GM21515 (cell line): Measurements from ENCODE around the gene MYDGF.
"Not testable (repeated sequence)": the region's sequence is repeated elsewhere in the genome, so short reads cannot be mapped to it uniquely, and the experiment has no call there.

ENCODE experiments used
- ATAC-seq: cut with Tn5 transposase; IDR thresholded peaks from one replicate; pipeline ENCODE4 v1.9.1; 2021; ENCODE audit not compliant: unreplicated experiment

The MYDGF gene

DNA sequence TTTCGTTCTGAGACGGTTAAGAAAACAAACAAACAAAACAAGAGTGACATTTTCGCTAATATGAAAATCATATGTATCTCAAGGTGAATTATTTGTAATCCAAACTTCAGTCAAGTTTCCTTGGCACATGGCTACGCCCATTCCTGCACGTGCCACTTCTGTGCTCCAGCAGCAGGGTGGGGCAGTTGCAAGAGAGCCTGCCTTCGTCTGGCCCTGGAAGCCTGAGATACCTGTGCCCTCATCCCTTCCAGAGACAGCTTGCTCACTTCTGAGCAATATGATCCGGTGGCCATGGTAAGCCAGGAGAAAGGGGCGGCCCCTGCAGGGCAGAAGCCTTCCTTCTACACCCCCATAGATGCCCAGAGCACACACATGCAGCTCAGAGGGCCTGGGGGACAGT, 31.4 kb upstream of the MYDGF start:
- ATAC-seq = no peak

DNA sequence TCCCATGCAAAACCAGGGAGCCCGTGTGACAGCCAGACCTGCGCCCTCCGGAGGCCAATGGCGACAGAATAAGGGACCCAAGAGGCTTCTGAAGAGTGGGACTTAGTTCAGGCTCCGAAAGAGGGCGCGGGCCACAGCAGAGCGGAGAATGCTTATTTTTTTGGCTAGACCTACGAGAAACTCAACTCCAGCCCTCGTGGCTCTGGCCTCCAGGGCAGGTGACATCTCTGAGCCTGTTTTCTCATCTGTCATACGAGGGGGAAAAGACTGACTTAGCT, 30.5 kb upstream of the MYDGF start:
- ATAC-seq = no peak

DNA sequence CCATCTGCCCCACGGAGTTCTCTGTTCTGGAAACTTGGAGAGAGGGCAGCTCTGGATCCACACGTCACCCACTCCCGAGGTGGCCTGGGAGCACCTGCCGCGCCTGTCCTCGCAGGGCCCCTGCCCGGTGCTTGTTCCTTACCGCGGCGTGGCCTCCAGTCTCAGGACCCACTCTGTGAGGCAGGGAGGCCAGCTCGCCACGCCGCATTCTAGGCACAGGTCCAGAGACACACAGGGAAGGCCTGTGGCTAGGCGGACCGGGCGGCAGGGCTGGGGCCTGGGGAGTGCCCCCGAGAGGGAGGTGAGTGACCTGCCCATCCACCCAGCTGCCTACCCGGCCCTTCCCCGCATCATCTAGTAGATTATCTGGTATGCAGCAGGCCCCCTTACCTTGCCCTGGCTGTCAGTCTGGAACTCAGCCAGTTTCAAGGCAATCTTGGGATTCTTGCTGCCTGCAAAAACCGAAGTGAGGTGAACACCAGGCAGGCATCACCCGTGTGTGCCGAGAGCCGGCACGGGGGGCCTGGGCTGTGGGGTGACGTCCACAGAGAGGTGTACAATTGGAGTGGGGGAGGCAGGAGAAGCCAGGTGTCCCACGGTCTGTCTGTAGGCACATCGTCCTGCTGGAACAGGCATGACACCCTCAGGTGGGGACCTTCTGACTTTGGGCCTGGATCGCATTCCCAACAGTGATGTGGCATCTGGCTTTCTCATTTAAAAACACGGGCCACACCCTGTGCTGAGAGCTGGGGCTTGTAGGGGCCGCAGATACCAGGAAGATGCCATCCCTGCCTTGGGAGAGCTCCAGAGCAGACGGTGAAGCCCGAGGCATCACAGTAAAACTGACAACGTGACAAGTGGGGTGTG, 29.9 kb upstream of the MYDGF start:
- no peak for ATAC-seq

DNA sequence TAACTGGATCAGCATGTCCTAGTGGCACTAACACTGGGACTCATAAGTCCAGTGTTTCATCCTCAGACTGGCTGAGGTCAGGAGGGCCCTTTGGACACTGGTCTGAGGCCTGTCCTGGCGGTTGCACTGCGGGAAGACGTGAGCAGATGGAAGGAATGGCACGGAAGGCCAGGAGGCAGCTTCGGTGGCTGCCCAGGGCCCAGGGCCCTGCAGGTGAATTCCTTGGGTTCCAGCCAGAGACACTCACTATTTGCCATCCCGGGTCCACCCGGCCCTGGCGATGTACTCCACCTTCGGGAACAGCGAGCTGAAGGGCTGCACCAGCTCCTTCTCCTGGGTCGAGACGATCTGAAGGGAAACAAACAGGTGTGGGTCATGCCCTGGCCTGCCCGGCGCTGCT, 27.2 kb upstream of the MYDGF start:
- no peak for ATAC-seq

DNA sequence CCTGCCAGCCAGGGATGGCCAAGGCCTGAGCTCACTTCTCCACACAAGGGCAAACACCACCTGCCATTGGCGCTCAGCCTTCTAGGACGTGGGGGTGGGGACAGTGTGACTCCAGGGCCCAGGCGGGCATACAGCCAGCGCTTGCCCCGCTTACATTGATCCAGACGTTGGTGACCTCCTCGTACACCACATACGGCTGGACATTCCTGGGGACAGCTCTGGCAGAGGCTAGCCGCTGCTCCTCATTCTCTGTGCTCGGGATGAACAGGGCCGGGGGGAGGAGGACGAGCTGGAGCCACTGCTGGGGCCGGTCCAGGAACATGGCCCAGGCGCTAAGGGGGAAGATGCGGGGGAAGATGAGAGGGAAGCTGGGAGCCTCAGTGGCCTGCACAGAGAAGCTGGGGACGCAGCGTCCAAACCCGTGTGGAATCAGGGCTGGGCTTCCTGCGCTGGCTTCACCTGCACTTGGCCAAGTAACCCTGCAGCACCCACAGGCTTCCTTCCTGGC, 25.1 kb upstream of the MYDGF start:
- no peak for ATAC-seq

DNA sequence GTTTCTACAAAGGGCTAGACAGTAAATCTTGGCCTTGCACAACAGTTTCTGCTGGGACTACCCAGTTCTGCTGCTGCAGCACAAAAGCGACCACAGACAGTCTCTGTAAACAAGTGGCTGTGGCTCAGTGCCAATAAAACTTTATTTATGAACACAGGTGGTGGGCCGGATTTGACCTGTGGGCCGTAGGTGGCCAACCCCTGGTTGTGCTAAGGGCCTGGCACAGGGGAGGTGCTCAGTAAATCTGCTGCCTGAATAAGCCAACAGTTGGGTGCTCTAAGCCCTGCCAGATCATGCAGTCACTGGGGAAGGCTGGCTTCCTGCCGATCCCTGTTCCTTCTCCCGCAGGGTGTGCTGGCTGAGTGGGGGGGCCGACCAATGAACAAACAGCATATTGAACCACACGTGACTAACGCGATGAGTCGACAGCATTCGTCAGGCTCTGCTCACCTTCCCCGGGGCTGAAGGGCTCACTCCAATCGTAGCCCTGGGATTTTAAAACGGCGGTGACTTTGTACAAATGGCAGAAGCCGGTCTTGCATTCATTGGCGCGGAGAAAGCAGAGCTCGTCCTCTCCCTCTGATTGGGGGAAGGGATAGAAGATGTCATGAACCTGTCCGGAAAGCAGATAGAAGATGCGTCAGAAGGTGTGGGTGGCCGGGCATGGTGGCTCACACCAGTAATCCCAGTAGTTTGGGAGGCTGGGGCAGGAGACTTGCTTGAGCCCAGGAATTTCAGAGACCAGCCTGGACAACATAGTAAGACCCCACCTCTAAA, 24.3 kb upstream of the MYDGF start:
- ATAC-seq = no peak

DNA sequence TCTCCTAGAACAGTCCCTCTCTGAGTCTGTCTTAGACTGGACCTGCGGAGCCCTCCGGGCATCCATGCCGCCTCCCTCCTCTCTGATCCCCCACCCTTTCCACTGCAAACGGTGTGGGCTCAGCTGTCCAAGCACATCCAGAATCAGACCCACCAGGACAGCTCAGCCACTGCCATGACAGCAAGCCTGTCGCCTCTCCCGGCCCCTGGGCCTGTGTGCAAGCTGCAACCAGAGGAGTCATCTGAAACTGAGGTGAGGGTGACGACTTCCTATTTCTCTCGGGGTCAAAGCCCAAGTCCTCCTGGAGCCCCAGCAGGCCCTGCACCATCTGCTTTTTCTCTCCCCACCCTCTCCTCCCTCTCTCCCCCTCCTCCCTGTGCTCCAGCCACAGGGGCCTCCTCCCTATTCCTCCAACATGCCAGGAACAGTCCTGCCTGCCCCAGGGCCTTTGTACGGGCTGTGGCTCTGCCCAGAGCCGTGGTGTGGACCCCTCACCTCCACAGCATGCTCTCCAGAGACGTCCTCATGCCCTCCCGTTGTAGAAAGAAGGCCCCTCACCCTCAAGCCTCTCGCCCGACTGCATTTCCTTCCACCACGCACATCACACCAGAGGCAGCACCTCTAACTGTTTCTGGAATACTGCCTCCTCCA, 23.5 kb upstream of the MYDGF start:
- ATAC-seq = no peak

DNA sequence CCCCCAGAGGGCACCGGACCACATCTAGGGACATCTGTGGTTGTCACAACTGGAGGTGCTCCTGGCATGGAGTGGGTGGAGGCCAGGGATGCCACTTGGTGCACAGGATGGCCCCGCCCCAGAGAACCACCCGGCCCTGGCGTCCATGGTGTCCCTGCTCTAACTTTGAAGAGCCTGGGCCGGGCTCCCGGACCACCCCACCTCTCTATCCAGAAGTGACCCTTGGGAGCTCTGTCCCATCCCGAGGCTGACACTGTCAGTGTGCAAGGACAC, 22.9 kb upstream of the MYDGF start:
- ATAC-seq = no peak

DNA sequence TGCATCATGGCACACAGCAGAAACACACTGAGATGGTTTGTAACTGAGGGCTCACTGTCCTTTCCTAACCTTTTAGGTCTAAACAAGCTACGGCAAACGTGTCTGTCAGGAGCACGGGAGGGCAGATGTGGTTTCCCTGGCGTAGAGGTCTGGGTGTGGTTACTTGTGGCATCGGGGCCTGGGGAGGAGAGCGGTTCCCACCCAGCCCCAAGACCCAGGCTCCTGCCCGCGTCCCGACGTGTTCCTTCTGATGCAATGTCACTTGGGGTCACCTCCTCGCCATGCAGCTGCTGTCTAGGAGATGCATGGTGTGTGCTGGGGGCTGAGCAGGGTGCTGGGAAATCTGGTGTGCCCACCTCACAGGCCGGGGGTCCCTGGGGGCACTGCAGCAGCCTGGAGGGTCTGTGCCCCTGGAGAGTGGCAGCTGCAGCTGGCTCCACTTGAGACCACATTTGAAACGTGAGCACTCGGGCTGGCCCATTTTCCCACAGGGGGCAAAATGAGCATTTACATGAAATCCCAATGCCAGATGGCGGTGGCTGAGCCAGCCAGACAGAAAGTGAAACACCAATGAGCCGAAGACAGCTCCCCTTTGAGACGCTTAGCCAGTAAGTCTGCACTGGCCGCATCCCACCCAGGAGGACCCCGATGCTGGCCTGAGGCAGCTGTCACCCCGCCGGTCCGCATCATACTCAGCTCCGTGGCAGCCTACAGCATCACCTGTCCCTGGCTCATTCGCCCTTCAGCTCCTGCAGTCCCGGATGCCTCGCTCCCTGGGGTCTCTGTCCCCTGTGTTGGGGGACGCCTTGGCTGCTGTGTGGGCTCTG, 22.3 kb upstream of the MYDGF start:
- ATAC-seq = no peak

DNA sequence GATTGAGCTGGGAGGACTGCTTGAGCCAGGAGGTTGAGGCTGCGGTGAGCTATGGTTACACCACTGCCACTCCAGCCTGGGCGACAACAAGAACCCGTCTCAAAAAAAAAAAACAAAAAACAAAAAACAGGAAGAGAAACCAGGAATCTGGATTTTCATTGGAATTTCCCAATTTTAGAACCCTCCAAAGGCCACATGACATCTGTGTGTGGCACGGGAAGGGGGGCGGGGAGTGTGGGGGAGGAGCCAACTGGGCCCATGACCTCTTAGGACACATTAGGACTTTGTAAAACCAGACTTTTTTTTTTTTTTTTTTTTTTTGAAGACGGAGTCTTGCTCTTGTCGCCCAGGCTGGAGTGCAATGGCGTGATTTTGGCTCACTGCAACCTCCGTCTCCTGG, 21.2 kb upstream of the MYDGF start:
- ATAC-seq = no peak

DNA sequence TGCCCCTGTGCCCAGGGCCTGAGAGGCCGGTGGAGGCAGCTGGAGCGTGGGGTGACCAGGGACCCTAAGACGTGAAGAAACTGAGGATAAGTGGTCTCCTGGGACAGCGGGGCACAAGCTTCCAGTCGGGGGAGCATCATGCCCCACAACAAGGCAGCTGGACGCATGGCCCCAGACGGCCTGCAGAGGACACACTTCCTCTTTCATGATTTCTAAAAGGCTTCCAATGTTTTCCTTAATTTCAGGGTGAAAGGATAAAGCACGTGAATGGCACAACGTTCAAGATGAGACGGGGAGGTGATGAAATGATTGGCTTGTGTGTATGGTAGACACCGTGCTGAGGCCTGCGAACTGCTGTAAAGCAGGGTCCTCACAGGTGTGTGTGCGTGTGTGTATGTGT, 20.2 kb upstream of the MYDGF start:
- no peak for ATAC-seq

DNA sequence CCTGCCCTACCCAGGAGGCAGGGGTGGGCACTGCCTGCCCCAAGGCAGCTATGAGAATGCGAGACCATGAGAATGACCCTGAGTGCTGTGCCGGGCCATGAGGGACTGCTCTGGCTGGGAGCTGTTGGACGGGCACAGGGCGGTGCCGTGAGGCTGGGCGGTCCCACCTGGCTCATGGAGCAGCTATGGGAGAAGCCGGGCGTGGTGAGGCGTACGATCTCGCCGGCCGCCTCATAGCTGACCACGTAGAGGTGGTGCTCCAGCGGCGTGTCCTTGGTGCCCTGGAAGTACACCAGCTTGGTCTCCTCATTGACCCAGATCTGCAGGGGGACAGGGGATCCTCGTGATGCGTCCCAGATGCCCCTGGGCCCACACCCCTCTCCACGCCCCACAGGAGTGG, 19.3 kb upstream of the MYDGF start:
- no peak for ATAC-seq

DNA sequence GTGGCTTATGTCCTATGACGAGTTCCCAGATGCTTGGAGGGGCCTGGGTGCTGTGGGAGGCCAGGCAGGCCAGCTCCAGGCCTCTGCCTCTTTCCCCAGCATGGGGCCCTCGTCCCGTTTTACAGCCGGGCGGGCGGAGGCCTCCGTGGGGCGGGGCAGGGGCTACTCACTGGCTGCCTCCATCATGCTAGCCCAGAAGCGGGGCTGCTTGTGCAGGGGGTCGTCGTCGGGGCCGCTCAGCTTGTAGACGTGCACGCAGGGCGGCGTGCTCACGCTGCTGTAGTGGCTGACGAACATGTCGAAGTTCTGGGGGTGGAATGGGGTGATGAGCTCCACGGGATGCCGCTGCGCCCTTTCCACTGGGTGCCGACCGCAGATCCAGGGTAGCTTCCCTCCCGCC, 18.4 kb upstream of the MYDGF start:
- ATAC-seq = no peak

DNA sequence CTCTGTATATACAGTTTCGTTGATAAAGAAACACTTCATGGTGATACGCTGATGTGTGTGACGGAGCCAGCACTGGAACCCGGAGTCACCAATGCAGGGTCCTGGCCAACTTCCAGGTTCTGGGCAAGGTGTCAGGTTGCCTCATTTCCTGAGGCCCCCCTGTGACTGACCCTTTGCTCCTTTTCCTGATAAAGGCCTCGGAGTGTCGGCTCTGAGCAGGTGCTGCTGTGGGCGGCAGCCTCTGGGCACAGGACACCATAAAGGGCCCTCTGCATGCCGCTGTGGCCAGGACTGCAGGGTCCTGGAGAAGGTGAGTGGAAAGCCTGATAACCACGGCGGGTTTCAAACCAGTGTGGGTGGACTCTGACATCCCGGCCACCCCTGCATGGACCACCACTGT, 17.3 kb upstream of the MYDGF start:
- ATAC-seq = no peak

DNA sequence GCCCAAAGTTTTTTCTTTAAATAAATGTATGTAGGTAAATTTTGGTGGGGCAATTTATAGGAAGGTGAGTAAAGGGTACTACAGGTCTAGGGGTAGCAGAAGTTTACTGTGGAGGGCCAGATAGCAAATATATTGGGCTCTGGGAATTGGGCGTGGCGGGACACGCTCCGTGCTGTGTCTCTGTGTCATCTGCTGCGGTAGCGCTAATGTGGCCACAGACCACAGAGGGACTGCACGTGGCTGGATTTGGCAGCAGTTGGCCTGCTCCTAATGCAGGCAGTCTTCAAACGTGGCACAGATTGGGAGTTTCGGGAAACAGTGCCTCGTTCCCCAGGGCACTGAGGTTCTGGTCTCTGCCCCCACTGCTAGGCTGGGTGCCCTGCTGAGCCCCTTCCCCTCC, 16.6 kb upstream of the MYDGF start:
- ATAC-seq = no peak

DNA sequence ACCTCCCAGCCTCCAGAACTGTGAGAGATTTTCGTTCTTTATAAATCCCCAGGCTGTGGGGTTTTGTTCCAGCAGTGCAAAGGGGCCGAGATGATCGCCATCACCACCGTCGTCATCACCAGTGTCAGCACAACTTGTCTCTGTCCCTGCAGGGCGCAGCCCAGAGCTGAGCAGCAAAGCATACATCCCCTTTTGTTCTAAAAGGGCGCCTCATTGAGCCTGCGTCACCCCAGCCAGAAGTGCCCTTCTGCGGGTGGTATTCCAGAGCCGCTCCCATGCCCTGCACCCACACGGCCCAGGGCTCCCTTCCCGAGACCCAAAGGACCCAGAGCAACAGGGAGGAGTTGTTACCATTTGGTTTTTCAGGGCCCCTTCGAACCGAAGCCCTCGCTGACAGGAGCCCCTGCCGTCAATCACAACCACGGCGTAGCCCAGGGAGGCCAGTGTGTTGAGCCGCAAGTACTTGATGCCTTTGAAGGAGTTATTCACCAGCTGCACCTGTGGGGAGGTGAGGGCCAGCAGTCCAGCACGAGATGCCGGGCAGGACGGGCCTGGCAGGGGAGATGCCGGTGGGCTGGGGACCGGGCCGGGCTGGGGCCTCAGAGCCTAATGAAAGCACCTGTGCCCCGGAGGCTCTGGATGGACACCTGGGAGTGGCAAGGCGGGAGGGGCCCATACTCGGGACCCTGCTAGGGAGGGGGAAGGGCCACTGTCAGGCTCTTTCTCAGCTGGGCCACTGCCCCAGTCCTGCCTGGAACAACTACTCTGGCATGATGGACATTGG, 14.4 kb upstream of the MYDGF start:
- no peak for ATAC-seq

DNA sequence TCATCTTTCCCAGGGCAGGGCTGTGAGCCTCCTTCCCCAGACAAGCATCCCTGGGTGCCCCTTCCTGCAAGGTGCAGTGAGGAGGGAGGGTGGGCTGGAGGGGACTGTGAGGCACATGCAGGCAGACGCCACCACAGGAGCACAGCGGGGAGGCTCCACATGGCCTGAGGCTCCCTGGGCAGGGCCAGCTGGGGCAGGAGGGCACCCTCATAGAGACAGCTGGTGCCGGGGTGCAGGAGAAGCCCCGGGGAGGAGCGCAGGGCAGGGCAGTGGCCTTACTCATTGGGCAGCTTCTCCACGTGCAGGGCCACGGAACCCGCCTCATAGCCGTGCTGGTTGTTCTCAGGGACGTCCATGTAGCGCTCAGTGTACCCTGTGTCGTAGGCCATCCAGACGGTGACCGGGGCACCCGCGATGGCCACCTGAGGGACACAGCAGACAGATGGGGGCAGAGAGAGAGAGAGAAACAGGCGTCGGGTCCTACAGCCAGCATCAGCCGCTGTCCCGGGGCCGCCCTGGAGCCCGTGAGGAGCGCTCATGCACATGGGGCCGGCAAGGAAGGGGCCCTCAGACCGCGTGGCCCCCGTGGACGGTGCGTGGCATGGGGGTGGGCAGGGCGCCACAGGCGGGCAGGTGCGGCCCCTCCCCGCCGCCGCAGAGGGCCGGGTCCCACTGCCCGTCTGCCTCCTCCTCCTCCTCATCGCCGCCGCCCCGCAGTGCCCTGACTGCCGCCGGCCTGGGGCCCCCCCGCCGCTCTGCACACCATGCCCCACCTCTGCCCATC, 12.5 kb upstream of the MYDGF start:
- no peak for ATAC-seq

DNA sequence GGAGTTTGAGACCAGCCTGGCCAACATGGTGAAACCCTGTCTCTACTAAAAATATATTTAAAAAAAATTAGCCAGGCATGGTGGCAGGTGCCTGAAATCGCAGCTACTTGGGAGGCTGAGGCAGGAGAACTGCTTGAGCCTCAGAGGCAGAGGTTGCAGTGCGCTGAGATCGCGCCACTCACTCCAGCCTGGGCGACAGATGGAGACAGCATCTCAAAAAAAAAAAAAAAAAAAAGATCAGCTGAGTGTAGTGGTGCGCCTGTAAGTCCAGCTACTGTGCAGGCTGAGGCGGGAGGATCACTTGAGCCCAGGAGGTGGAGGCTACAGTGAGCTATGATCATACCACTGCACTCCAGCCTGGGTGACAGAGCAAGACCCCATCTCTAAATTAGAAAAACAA, 9.9 kb upstream of the MYDGF start:
- ATAC-seq = not testable (repeated sequence)

DNA sequence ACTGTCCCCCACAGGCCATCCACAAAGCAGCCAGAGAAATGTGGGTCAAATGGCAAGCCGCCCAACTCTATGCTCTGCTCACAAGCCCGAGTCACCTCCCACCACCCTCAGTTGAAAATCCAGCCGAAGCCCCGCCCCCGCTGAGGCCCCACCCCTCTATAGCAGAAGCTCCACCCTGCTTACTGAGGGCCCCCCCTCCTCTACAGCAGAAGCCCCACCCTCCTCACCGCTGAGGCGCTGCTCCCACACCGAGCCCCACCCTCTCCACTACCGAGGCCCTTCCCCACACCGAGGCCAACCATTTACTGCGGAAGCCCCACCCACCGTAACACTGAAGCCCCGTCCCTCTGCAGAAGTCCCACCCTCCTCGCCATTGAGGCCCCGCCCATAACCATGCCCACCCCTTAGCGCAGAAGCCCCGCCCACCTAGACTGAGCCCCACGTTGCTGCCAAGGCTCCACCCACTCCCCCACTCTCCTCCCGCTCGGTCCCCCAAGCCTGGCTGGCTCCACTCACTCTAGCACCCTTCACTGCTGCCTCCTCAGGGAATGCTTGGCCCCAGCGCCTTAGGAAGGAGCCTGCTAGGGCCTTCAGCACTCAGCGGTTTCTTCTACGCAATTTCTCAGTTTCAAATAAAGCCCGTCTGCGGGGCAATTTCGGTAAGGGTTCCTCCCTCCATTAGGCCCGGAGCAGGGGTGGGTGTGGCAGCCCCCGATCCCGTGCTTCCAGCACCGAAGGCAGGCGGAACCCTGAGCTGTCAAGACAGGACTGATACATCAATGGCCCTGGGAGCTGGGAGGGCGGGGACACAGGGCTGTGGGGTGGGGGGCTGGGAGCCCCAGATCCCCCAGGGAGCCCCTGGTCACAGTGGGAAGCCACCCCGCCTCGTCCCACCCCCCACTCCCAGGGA, 9.0 kb upstream of the MYDGF start:
- no peak for ATAC-seq
